Measurements from ENCODE around the gene RAI1. TPM values are rescaled to one million over a fixed set of nuclear protein-coding genes. Genes with fewer than 3 reads are reported as not detected.
"Not testable (repeated sequence)": the region's sequence is repeated elsewhere in the genome, so short reads cannot be mapped to it uniquely, and the experiment has no call there.

The RAI1 gene
- total RNA-seq, 1 experiment from 2014 or later: 46.8 TPM

- intact Hi-C loops (cut with micrococcal nuclease; ENCODE audit: unreplicated experiment): no loop called here
- ChIA-PET CTCF (no interaction called here), POLR2A (ENCODE audit: low non-redundant PET) (no interaction called here)
- BruUV-seq (replicated peaks): no TSS peak
- no peak for DNase-seq (ENCODE audit: low spot score)
- Histone ChIP-seq H3K4me1 (ENCODE audit: insufficient read depth, low read length, poor library complexity, severe bottlenecking) (no peaks in the 10 kb centered on the region), H3K9me3 (ENCODE audit: low read depth, low read length, poor library complexity, severe bottlenecking) (no peaks in the 10 kb centered on the region), H3K36me3 (ENCODE audit: insufficient read depth, low read length, poor library complexity, severe bottlenecking) (no peaks in the 10 kb centered on the region), H3K27me3 (replicated peaks; ENCODE audit: insufficient read depth, low read depth, low read length, poor library complexity) (no peaks in the 10 kb centered on the region), H3K4me3 (ENCODE audit: low read depth, low read length, poor library complexity, severe bottlenecking) (no peak overlapping the region), H3K27ac (ENCODE audit: low read depth, low read length, poor library complexity, severe bottlenecking) (no peak overlapping the region)
- TF ChIP-seq CTCF (conservative IDR thresholded peaks at IDR 0.05; ENCODE audit: low read depth, low read length) (no peak), EZH2 (IDR thresholded peaks at IDR 0.05; ENCODE audit: borderline replicate concordance, low read depth, low read length, poor library complexity, severe bottlenecking) (no peak)
These were observed 5.2 kb upstream of the RAI1 start for GRCh38 chr17:17675925-17676534.

- Histone ChIP-seq H3K36me3 (ENCODE audit: insufficient read depth, low read length, poor library complexity, severe bottlenecking) (no peaks in the 10 kb centered on the region), H3K4me3 (ENCODE audit: low read depth, low read length, poor library complexity, severe bottlenecking) (no peak overlapping the region), H3K4me1 (ENCODE audit: insufficient read depth, low read length, poor library complexity, severe bottlenecking) (no peaks in the 10 kb centered on the region), H3K27ac (ENCODE audit: low read depth, low read length, poor library complexity, severe bottlenecking) (no peak overlapping the region), H3K27me3 (replicated peaks; ENCODE audit: insufficient read depth, low read depth, low read length, poor library complexity) (no peaks in the 10 kb centered on the region), H3K9me3 (ENCODE audit: low read depth, low read length, poor library complexity, severe bottlenecking) (no peaks in the 10 kb centered on the region)
- ChIA-PET CTCF (no interaction called here), POLR2A (ENCODE audit: low non-redundant PET) (no interaction called here)
- DNase-seq (ENCODE audit: low spot score): no peak
- BruUV-seq (replicated peaks): no TSS peak
- TF ChIP-seq EZH2 (IDR thresholded peaks at IDR 0.05; ENCODE audit: borderline replicate concordance, low read depth, low read length, poor library complexity, severe bottlenecking) (no peak), CTCF (conservative IDR thresholded peaks at IDR 0.05; ENCODE audit: low read depth, low read length) (no peak)
- intact Hi-C loops (cut with micrococcal nuclease; ENCODE audit: unreplicated experiment): no loop called here
These were observed 4.5 kb upstream of the RAI1 start for GRCh38 chr17:17676752-17677151.

GRCh38 chr17:17677299-17678040 is 3.8 kb upstream of the RAI1 start:
- no peak for DNase-seq (ENCODE audit: low spot score)
- intact Hi-C loops (cut with micrococcal nuclease; ENCODE audit: unreplicated experiment): no loop called here
- no peak overlapping the region for H3K27ac ChIP-seq (ENCODE audit: low read depth, low read length, poor library complexity, severe bottlenecking)
- H3K4me3 ChIP-seq (ENCODE audit: low read depth, low read length, poor library complexity, severe bottlenecking): no peak overlapping the region
- no peaks in the 10 kb centered on the region for H3K27me3 ChIP-seq (replicated peaks; ENCODE audit: insufficient read depth, low read depth, low read length, poor library complexity)
- ChIA-PET POLR2A (ENCODE audit: low non-redundant PET) (no interaction called here), CTCF (no interaction called here)
- H3K36me3 ChIP-seq (ENCODE audit: insufficient read depth, low read length, poor library complexity, severe bottlenecking): no peaks in the 10 kb centered on the region
- no TSS peak for BruUV-seq (replicated peaks)
- H3K9me3 ChIP-seq (ENCODE audit: low read depth, low read length, poor library complexity, severe bottlenecking): no peaks in the 10 kb centered on the region
- TF ChIP-seq EZH2 (IDR thresholded peaks at IDR 0.05; ENCODE audit: borderline replicate concordance, low read depth, low read length, poor library complexity, severe bottlenecking) (no peak), CTCF (conservative IDR thresholded peaks at IDR 0.05; ENCODE audit: low read depth, low read length) (no peak)
- H3K4me1 ChIP-seq (ENCODE audit: insufficient read depth, low read length, poor library complexity, severe bottlenecking): no peaks in the 10 kb centered on the region

DNA sequence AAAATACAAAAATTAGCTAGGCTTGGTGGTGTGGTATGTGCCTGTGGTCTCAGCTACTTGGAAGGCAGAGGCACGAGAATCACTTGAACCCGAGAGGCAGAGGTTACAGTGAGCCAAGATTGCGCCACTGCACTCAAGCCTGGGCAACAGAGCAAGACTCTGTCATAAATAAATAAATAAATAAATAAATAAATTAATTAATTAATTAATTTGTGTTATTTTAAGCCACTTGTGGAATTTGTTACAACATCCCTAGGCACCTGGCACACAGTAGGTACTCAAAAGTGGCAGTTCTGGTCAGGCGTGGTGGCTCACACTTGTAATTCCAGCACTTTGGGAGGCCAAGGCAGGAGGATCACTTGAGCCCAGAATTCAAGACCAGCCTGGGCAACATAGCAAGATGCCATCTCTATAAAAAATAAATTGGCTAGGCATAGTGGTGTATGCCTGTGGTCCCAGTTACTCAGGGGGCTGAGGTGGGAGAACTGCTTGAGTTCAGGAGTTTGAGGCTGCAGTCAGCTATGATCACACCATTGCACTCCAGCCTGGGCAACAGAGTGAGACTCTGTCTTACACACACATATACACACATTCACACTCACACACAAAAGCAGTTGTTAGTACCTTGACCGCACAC is 3.1 kb upstream of the RAI1 start:
- BruUV-seq (replicated peaks); CTCF ChIA-PET; POLR2A ChIA-PET (ENCODE audit: low non-redundant PET); intact Hi-C loops (cut with micrococcal nuclease; ENCODE audit: unreplicated experiment); H3K9me3 ChIP-seq (ENCODE audit: low read depth, low read length, poor library complexity, severe bottlenecking); H3K27ac ChIP-seq (ENCODE audit: low read depth, low read length, poor library complexity, severe bottlenecking); H3K36me3 ChIP-seq (ENCODE audit: insufficient read depth, low read length, poor library complexity, severe bottlenecking); H3K4me1 ChIP-seq (ENCODE audit: insufficient read depth, low read length, poor library complexity, severe bottlenecking); H3K27me3 ChIP-seq (replicated peaks; ENCODE audit: insufficient read depth, low read depth, low read length, poor library complexity); H3K4me3 ChIP-seq (ENCODE audit: low read depth, low read length, poor library complexity, severe bottlenecking); DNase-seq (ENCODE audit: low spot score): not testable (repeated sequence)
